ENCODE measurements around the gene C2orf76. TPM values are rescaled to one million over a fixed set of nuclear protein-coding genes. Genes with fewer than 3 reads are reported as not detected.
A peak's percentile ranks its signal among the peaks of the same experiment; 100 is the strongest.

The C2orf76 gene
- total and polyA plus RNA-seq, 2 of the 4 experiments (the other 2 are of a cell fraction) = 10.6 to 12.6 TPM

DNA sequence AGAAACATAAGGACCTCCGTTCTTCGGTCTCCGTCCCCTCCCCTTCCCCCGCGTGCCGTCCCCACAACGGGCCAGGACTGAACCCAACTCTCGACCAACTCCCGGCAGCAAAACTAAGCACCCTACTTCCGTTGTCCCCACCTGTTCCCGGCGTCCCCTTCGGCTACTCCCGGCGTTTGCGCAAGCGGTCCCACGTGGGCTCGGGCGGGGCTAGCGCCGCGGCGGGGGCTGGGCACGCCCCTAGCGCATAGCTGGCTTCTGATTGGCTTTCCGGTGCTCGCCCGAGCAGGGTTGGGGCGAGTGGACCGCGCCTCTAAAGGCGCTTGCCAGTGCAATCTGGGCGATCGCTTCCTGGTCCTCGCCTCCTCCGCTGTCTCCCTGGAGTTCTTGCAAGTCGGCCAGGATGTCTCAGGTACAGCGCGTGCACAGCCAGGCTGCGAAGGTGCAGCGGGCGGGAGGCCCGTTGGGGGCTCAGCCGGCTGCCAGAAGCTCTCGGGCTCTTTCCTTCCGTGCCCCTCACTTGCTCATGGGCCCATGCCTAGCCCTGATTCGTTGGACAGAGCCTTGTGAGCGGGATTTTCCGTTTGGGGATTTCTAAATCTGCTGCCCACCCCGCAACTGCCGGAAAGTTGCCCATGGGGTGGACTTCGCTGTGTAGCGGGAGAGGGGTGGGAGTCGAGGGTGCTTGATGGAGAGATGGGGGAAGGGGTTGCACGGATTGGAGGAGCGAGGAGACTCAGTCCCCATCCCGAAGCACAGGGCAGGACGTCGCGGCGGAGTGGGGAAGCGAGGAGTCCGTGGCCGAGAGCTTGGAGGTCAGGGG lies at the start of gene C2orf76, which contains the start of gene DBI (continued):
- TF ChIP-seq CTCF (conservative IDR thresholded peaks at IDR 0.05; ENCODE audit: low read depth, low read length) (no peak), CHD1 (IDR thresholded peaks at IDR 0.05; ENCODE audit: low read depth, low read length) (no peak), BHLHE40 (IDR thresholded peaks at IDR 0.05; ENCODE audit: low read depth, low read length) (peak; percentile 7; the same call in 1 of the 2 replicates), POLR2A (IDR thresholded peaks at IDR 0.05; ENCODE audit: low read depth, low read length) (peak; percentile 88), SMC3 (IDR thresholded peaks at IDR 0.05; ENCODE audit: low read depth, low read length) (no peak)
